WTC11 (cell line): Measurements from ENCODE around the gene MIA. TPM values are rescaled to one million over a fixed set of nuclear protein-coding genes. Genes with fewer than 3 reads are reported as not detected.
"Not testable (repeated sequence)": the region's sequence is repeated elsewhere in the genome, so short reads cannot be mapped to it uniquely, and the experiment has no call there.

Experiments
- ATAC-seq: fragments of 200-7000 bp; cut with Tn5 transposase; 2 replicates; pipeline ENCODE4 v1.10.0; 2021; ENCODE audit warnings: mild to moderate bottlenecking, moderate library complexity
- CTCF ChIA-PET: fragments of 300-600 bp; sonication (Branson Sonifier 250); formaldehyde crosslinking; loops from one replicate; lab custom pipeline; 2021; ENCODE audit warnings: antibody characterized with exemption; lab: Charles Lee
- POLR2A ChIA-PET: fragments of 350-600 bp; sonication (Branson Sonifier 250); formaldehyde crosslinking; loops from one replicate; lab custom pipeline; 2021; ENCODE audit warnings: antibody characterized with exemption; lab: Charles Lee
- DNase-seq: peaks from one replicate; pipeline ENCODE4 v3.0.0; 2021; ENCODE audit warnings: low spot score
- H3K27ac Mint-ChIP-seq: 2 replicates; pipeline ENCODE4 v1.8.0; 2021; ENCODE audit warnings: mixed read lengths
- H3K27me3 Mint-ChIP-seq: 2 replicates; pipeline ENCODE4 v1.8.0; 2021; ENCODE audit warnings: low read depth, mild to moderate bottlenecking, moderate library complexity, mixed read lengths
- H3K36me3 Mint-ChIP-seq: 2 replicates; pipeline ENCODE4 v1.8.0; 2021; ENCODE audit warnings: mixed read lengths
- H3K4me1 Mint-ChIP-seq: 2 replicates; pipeline ENCODE4 v1.8.0; 2022; ENCODE audit warnings: mixed read lengths
- H3K4me3 Mint-ChIP-seq: 2 replicates; pipeline ENCODE4 v1.8.0; 2021; ENCODE audit warnings: mild to moderate bottlenecking, moderate library complexity, mixed read lengths
- H3K9me3 Mint-ChIP-seq: 2 replicates; pipeline ENCODE4 v1.8.0; 2021; ENCODE audit warnings: mixed read lengths
- AR ChIP-seq: fragments of 250-450 bp; sonication (Bioruptor Pico); IDR thresholded peaks from 2 replicates; pipeline ENCODE4 v1.9.0; 2021; ENCODE audit warnings: mild to moderate bottlenecking
- ATF1 ChIP-seq: sonication (generic); formaldehyde crosslinking; IDR thresholded peaks from 2 replicates; pipeline ENCODE4 v1.8.1; 2023; ENCODE audit warnings: mild to moderate bottlenecking, moderate library complexity, missing genetic modification reagents
- CDX4 ChIP-seq: fragments of 250-450 bp; sonication (Bioruptor Pico); IDR thresholded peaks from 2 replicates; pipeline ENCODE4 v1.9.0; 2021; ENCODE audit warnings: moderate library complexity, mild to moderate bottlenecking, inconsistent platforms, borderline replicate concordance
- CREB1 ChIP-seq: sonication (generic); formaldehyde crosslinking; IDR thresholded peaks from 2 replicates; pipeline ENCODE4 v1.8.0; 2023; ENCODE audit warnings: mild to moderate bottlenecking, missing genetic modification reagents
- FOXJ3 ChIP-seq: sonication (generic); formaldehyde crosslinking; IDR thresholded peaks from 2 replicates; pipeline ENCODE4 v1.9.0; 2021; ENCODE audit warnings: missing genetic modification reagents, mild to moderate bottlenecking, borderline replicate concordance
- FOXK1 ChIP-seq: sonication (generic); formaldehyde crosslinking; IDR thresholded peaks from 2 replicates; pipeline ENCODE4 v1.8.0; 2022; ENCODE audit warnings: mild to moderate bottlenecking, moderate library complexity, missing genetic modification reagents
- GRHL2 ChIP-seq: fragments of 250-450 bp; sonication (Bioruptor Pico); IDR thresholded peaks from 2 replicates; pipeline ENCODE4 v1.8.0; 2022; ENCODE audit warnings: mild to moderate bottlenecking, moderate library complexity; ENCODE audit not compliant: insufficient replicate concordance, severe bottlenecking
- HMGA2 ChIP-seq: fragments of 250-450 bp; sonication (Bioruptor Pico); IDR thresholded peaks from 2 replicates; pipeline ENCODE4 v1.4.0; 2021; ENCODE audit warnings: mild to moderate bottlenecking, moderate library complexity
- IRF1 ChIP-seq: sonication (generic); formaldehyde crosslinking; IDR thresholded peaks from 2 replicates; pipeline ENCODE4 v1.8.0; 2023; ENCODE audit warnings: missing genetic modification reagents
- JAZF1 ChIP-seq: fragments of 250-450 bp; sonication (Bioruptor Pico); IDR thresholded peaks from 2 replicates; pipeline ENCODE4 v1.9.0; 2021; ENCODE audit warnings: moderate library complexity, mild to moderate bottlenecking, inconsistent platforms
- KAT7 ChIP-seq: sonication (generic); formaldehyde crosslinking; IDR thresholded peaks from 2 replicates; pipeline ENCODE4 v1.8.1; 2023; ENCODE audit warnings: missing genetic modification reagents, mild to moderate bottlenecking, borderline replicate concordance
- MXD4 ChIP-seq: fragments of 250-450 bp; sonication (Bioruptor Pico); IDR thresholded peaks from 2 replicates; pipeline ENCODE4 v1.8.0; 2021; ENCODE audit warnings: mild to moderate bottlenecking, moderate library complexity, borderline replicate concordance
- MYBL2 ChIP-seq: sonication (generic); formaldehyde crosslinking; IDR thresholded peaks from 2 replicates; pipeline ENCODE4 v1.8.1; 2023; ENCODE audit warnings: mild to moderate bottlenecking, moderate library complexity, missing genetic modification reagents
- NFATC4 ChIP-seq: fragments of 250-450 bp; sonication (Bioruptor Pico); IDR thresholded peaks from 2 replicates; pipeline ENCODE4 v1.9.0; 2021; ENCODE audit warnings: mild to moderate bottlenecking
- NR1H2 ChIP-seq: sonication (generic); formaldehyde crosslinking; IDR thresholded peaks from 2 replicates; pipeline ENCODE4 v1.9.0; 2021; ENCODE audit warnings: mild to moderate bottlenecking, moderate library complexity, missing genetic modification reagents
- PRDM15 ChIP-seq: sonication (generic); formaldehyde crosslinking; IDR thresholded peaks from 2 replicates; pipeline ENCODE4 v1.8.0; 2022; ENCODE audit warnings: missing genetic modification reagents
- PRRX2 ChIP-seq: fragments of 250-450 bp; sonication (Bioruptor Pico); IDR thresholded peaks from 2 replicates; pipeline ENCODE4 v1.8.0; 2021; ENCODE audit warnings: mild to moderate bottlenecking
- RORB ChIP-seq: fragments of 250-450 bp; sonication (Bioruptor Pico); IDR thresholded peaks from 2 replicates; pipeline ENCODE4 v1.9.0; 2021; ENCODE audit warnings: mild to moderate bottlenecking
- SOX15 ChIP-seq: fragments of 250-450 bp; sonication (Bioruptor Pico); IDR thresholded peaks from 2 replicates; pipeline ENCODE4 v1.9.0; 2021; ENCODE audit warnings: mild to moderate bottlenecking
- ZNF232 ChIP-seq: sonication (generic); formaldehyde crosslinking; IDR thresholded peaks from 2 replicates; pipeline ENCODE4 v1.8.0; 2022; ENCODE audit warnings: mild to moderate bottlenecking, missing genetic modification reagents
- ZNF416 ChIP-seq: fragments of 250-450 bp; sonication (Bioruptor Pico); IDR thresholded peaks from 2 replicates; pipeline ENCODE4 v1.9.0; 2021; ENCODE audit warnings: mild to moderate bottlenecking, inconsistent platforms
- ZNF425 ChIP-seq: fragments of 250-450 bp; sonication (Bioruptor Pico); conservative IDR thresholded peaks from 2 replicates; pipeline ENCODE4 v1.9.0; 2021; ENCODE audit warnings: mild to moderate bottlenecking
- ZSCAN18 ChIP-seq: fragments of 250-450 bp; sonication (Bioruptor Pico); IDR thresholded peaks from 2 replicates; pipeline ENCODE4 v2.1.2; 2022; ENCODE audit warnings: mild to moderate bottlenecking, moderate library complexity
- total RNA-seq: library from RNA; stranded (reverse); gene quantifications from 3 replicates; pipeline ENCODE4 v1.2.3, GENCODE V29; 2021

MIA gene
- total RNA-seq, 1 experiment from 2014 or later = not detected

- H3K27me3 Mint-ChIP-seq = no peaks in the 10 kb centered on the region
- DNase-seq (no peak), ATAC-seq (no peak)
- CTCF ChIA-PET = no interaction called here
- H3K4me3 Mint-ChIP-seq = no peak overlapping the region
- no peaks in the 10 kb centered on the region for H3K9me3 Mint-ChIP-seq
- POLR2A ChIA-PET = no interaction called here
- no peak for TF ChIP-seq RORB (CRISPR knock-in tag)
- TF ChIP-seq NFATC4 (CRISPR knock-in tag) = no peak
- no peak for TF ChIP-seq CDX4
- no peak for TF ChIP-seq PRRX2 (CRISPR knock-in tag)
- H3K4me1 Mint-ChIP-seq = no peaks in the 10 kb centered on the region
- no peak overlapping the region for H3K27ac Mint-ChIP-seq
- H3K36me3 Mint-ChIP-seq = peaks cover 65% of the 10 kb centered on the region
Observed at GRCh38 chr19:40763963-40764362, 11.4 kb upstream of the MIA start.

- H3K27ac Mint-ChIP-seq = not testable (repeated sequence)
- POLR2A ChIA-PET = interaction anchor here (0.7 to 0.8 kb wide), 2 partner anchors 64 to 424 kb away, joined by 3 read pairs; no protein-coding TSS in a partner anchor
Observed at GRCh38 chr19:40766385-40766784, 8.9 kb upstream of the MIA start.

GRCh38 chr19:40768869-40769268, 6.5 kb upstream of the MIA start:
- Mint-ChIP-seq H3K27ac (no peak overlapping the region; the same call in 1 of the 2 replicates), H3K27me3 (no peaks in the 10 kb centered on the region), H3K4me1 (no peaks in the 10 kb centered on the region), H3K36me3 (peaks cover 27% of the 10 kb centered on the region), H3K4me3 (no peak overlapping the region), H3K9me3 (peaks cover 14% of the 10 kb centered on the region)
- CTCF ChIA-PET = no interaction called here
- ATAC-seq = no peak
- no peak for DNase-seq
- TF ChIP-seq IRF1 = no peak
- no peak for TF ChIP-seq RORB (CRISPR knock-in tag)
- TF ChIP-seq SOX15 (CRISPR knock-in tag) = no peak
- no peak for TF ChIP-seq ZNF232 (CRISPR knock-in tag)
- TF ChIP-seq PRDM15 (CRISPR knock-in tag) = no peak
- no peak for TF ChIP-seq KAT7 (CRISPR knock-in tag)
- no peak for TF ChIP-seq NR1H2
- no peak for TF ChIP-seq GRHL2
- TF ChIP-seq ATF1 (CRISPR knock-in tag) = no peak
- no peak for TF ChIP-seq JAZF1
- TF ChIP-seq ZSCAN18 (CRISPR knock-in tag) = no peak
- TF ChIP-seq AR (CRISPR knock-in tag) = no peak
- TF ChIP-seq ZNF416 (CRISPR knock-in tag) = no peak
- TF ChIP-seq FOXK1 (CRISPR knock-in tag) = no peak
- no peak for TF ChIP-seq MXD4 (CRISPR knock-in tag)
- no peak for TF ChIP-seq MYBL2 (CRISPR knock-in tag)
- TF ChIP-seq FOXJ3 = no peak
- TF ChIP-seq ZNF425 (CRISPR knock-in tag) = no peak
- no peak for TF ChIP-seq CREB1 (CRISPR knock-in tag)
- TF ChIP-seq HMGA2 = no peak
- POLR2A ChIA-PET = no interaction called here

More at GRCh38 chr19:40766385-40766784, 8.9 kb upstream of the MIA start:
- H3K4me3 Mint-ChIP-seq, DNase-seq, ATAC-seq, H3K27me3 Mint-ChIP-seq, H3K4me1 Mint-ChIP-seq, H3K9me3 Mint-ChIP-seq: not testable (repeated sequence)
- CTCF ChIA-PET = interaction anchor here (1.6 kb wide), 1 partner anchor 40 kb away, joined by 5 read pairs; no protein-coding TSS in a partner anchor
- peaks cover 52% of the 10 kb centered on the region for H3K36me3 Mint-ChIP-seq
